Stimulated activated CD4-positive, alpha-beta T cell treated with anti-CD3 and anti-CD28 coated beads, TNF-alpha, amount 100 ng/mL, for 1 hour (primary cell): Measurements from ENCODE around the gene IRX2.

Experiments
- DNase-seq, 3 donors: peaks; one replicate each; pipeline ENCODE4 v3.0.0-alpha.2; 2020; ENCODE audit warnings: low read depth in 3 of 3, low spot score in 1 of 3

The IRX2 gene

DNA sequence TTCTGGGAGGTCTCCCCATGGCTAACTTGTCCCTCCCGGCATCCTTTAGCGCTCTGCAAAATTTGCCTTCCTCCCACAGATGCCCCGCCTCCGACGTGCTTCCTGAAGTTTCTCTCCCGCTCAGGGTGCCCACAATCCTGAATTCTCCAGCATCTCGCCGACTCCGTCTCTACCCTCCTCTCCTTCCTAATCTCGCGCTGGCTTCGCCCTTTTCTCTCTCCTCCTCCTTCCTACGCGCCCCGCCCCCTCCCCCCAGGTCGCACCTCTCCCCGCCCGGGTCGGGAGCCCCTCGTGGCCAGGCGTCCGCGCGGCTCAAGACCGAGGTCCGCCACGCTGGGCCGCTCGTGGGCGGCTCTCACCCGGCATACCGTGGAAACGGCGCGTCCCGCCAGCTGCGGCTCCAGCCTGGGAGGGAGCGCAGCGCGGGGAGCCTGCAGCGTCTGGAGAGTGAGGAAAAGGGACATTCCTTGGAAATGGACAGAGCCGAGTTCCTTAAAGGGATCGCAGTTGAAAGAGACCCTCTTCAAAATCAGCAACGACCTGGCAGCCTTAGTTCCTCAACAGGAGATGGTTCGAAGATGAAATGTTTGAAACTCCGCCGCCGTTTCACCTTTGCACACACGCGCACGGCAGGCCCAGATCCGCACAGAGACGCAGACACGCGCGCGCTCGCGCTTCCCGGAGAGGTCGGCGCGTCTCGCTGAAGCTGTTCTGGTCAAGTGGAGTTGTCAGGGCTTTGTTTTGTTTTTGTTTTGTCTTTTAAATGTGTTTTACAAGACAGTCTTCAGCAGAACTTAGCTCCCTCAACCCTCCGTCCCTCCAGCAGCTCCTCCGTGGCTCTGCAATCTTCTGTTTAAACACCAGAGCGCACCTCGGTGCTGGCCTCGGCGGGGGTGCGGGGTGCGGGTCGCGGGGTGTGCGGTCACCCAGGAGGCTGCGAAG, 5.0 kb upstream of the IRX2 start:
- DNase-seq, result no peak

GRCh38 chr5:2755681-2756171, 4.2 kb upstream of the IRX2 start:
- DNase-seq, result no peak

DNA sequence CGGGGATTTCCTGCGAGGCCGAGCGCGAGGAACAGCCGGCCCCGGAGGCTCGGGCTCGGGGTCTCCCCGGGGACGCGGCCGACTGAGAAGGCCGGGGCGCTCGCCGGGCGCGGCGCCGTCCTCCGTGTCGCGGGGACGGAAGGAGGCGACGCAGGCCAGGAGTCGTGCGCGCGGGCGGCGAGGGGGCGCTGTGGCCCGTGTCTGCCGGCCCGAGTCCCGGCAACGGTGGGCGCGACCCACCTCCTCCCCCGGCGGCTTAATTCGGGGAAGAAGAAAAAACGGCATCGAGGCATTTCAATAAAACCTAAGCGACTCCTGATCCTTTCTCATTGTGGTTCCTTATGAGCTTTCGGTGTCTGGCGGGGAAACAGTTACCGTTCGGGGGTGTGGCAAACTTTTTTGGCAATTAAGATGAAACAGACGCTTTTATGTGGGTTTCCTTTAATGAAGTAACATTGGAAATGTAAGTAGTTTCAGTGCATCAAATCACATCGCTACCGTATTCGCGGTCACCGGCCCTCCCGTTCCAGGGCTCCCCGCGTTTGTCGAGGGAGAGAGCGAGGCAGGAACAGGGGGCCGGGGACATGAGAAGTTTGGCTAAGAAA, 3.7 kb upstream of the IRX2 start:
- DNase-seq, result no peak

GRCh38 chr5:2754581-2755075, 3.2 kb upstream of the IRX2 start:
- no peak for DNase-seq

GRCh38 chr5:2753452-2754420, 2.3 kb upstream of the IRX2 start:
- no peak for DNase-seq

DNA sequence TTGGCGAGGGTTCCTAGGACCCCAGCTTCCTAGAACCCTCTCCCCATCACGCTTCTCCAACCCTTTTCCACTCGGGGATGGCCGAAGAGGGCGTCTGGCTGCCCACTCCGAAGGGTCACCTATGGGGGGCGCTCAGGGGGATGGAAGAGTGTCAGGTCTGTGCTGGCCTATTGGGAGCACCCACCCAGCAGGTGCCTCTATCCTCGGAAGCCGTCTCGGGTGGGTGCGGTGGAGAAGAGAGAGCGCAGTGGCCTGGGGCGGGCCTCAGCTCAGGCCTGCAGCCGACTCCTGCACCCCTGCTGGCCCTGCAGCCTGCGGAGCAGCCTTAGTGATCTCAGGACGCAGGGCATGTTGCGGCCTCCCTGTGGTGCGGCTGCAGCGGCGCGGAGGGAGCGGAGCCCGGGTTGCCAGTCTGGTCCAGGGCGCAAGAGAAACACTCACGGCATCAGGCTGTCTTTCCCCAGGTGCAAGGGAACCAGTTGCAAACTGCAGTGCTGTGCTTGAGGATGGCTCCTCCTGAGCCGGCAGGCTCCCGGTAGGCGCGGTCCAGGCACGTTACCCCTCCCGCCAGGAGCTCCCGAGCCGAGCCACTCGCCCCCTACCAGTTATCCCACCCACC, 1.5 kb upstream of the IRX2 start:
- DNase-seq, result no peak

DNA sequence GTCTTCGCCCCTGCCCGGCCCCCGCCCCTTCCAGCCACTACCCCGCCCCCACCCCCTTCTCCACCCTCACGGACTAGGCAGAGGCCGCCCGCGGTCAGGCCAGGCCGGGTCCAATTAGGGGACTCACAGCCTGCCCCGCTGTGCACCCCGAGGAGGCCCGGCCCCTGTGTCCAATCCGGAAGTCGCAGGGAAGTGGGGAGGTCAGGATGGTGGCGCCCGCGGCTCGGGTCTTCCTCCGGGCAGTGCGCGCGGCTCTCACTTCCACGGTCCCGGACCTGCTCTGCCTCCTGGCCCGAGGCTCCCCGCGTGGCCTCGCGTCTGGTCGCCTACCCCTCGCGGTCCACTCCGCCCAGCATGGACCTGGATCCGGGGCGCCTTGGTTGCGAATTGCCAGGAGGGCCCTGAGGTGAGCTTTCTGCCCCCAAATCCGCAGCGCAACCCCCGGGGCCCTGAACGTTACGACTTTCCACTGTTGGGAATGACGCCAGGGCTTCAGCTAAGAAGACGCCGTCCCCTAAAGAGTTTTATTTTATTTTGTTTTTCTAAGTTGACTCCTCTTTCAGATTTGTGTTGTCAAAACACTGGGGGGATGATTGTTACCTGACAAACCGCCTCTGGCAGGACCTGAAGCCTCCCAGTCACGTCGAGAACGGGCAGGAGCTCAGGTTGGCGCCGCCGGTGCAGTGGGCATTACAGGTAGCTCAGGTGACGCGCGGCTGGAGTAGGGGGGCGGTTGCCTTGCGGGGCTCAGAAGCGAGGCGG, 763 bp upstream of the IRX2 start:
- no peak for DNase-seq

DNA sequence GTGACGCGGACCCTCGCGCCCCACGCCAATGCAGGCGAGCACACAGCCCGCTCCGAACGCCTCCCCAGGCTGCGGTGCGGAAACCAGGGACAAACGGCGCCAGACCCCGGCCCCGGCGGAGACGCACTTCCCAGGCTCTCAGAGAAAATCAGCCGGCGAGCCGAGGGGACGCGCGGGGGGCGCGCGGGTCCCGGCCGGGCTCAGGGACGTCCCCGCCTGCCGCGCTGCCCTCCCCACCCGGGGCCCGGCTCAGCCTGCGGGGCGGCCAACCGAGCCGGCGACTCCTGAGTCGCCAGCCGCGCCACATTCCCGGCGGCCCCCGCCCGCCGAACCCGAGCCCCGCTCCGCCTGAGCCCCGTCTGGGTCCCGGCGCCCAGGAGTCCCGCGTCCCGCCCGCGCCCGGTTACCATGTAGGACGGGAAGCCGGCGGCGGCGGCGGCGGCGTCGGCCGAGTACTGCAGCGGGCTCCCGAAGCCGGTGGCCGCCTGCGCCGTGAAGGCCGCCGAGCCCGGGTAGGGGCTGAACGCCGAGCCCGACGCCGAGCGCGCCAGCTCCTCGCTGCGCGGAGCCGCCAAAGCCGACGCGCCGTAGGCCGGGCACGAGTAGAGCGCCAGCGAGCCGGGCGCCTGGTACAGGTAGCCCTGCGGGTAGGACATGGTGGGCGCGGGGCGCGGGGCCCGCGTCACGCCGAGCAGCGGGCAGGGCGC, 566 bp downstream of the IRX2 start:
- no peak for DNase-seq

DNA sequence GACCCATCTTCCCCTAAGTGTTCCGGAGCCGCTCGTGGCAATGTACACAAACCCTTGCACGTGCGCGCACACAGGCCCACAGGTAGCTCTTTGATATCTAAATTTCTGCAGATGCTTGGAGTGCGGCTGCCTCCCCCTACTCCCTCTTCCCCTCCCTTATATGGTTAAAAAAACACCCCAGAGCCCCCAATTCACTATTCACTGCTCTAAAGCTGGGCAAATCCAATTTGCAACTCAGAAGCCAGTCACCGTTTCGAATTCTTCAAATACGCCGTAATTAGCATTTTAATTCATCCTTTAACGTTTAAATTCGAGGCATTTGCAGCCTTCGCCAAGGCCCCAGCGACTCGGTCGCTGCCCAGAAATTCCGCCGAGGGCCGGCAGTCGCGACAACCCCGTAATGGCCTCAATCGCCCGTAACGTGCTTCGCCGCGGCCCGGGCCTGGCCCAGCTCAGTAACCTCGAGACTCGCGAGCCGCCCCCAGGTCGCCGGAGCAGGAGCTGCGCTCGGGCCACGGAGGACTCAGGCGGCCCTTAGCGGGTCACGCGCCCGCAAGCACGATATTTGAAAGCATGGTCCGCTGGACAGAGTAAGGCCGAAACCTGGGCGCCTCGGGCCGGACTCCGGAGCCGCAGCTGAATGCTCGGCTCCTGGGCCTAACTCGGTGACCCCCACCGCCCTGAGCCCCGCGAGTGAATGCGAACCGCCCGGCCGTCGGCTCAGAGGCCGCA, 1.3 kb downstream of the IRX2 start:
- DNase-seq, result no peak

DNA sequence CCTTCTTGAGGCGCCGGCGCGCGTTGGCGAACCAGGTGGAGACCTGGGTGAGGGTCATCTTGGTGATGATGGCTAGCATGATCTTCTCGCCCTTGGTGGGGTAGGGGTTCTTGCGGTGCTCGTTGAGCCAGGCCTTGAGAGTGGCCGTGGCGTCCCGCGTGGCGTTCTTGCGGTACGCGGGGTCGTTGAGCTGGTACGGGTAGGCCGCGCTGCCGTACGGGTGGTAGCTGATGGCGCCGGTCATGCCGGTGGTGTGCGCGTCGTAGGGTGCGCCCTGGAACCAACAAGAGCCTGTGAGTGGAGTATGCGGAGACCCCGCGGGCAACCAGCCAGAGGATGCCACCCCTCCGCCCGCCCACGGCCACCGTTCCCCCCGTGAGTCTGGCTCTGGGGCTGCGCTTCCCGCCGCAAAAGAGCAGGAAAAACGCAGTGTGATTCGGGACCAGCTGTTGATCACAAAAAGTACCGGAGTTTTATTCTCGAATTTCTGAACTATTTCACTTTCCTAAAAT, 1.9 kb downstream of the IRX2 start:
- DNase-seq, result no peak

DNA sequence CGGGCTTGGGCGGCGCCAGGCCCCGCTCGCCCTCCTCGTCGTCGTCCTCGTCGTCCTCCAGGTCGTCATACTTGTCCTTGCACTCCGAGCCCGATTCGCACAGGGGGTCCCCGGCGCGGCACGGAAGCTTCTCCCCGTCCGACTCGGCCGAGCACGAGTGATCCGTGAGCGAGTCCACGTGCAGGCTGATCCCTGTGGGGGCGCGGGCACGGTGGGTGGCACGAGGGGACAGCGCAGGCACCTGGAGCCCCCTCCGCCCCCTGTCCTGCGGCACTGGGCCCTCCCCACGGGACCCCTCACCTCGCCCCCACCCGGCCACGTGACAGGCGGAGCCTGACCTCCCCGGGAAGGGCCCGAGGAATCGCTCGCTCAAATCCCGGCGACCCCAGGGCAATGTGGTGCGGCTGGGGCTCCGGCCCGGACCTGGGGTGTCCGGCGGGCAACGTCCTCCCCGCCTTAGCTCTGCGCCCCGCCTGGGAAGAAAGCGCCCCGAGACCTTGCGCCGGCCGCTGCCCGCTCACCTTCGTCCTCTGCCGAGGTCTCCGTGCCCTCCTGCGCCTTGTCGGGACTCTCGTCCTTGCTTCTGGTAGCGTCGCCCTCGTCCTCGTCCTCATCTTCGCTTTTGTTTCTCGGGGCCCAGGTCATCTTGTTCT, 2.5 kb downstream of the IRX2 start:
- DNase-seq, result no peak

- DNase-seq, result no peak
Measured at GRCh38 chr5:2748179-2748860, 3.2 kb downstream of the IRX2 start.

DNA sequence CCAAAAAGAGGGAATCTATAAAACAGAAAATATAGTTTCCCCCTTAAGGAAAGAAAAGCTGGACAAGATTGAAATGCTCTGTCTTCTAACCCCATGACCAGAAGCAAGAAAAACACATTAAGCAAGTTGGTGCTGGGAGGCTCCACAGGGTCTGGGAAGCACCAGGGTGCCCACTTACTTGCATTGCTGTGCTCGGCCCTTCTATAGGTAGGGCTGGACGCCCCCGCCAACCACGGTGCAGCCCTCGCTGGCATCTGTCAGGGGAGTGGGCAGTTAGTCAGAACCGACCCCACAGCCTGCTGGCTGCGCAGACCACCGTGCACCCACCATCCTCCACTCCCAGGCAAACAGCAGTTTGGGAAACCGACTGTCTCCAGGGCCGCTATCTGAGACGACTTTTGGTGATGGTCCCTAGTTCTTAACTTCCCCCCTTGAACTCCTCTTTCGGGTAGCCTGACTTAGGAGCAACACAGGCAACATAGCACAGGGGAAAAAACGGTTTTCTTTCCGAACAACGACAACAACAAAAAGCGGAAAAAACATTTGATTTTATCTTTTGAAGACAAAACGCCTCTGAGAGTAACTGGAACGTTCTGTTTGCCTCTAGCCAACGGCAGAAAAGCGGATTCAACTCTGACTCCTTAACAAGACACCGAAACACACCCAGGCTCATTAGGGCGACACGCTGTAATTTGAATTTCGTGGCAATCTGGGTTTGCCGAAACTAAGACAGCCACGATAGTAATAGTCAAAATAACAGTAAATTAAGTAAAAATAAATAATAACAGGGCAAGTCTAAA, 3.9 kb downstream of the IRX2 start:
- no peak for DNase-seq

GRCh38 chr5:2746561-2747032, 4.9 kb downstream of the IRX2 start:
- DNase-seq, result no peak

- no peak for DNase-seq
Measured at GRCh38 chr5:2744485-2744884, 7.0 kb downstream of the IRX2 start.

GRCh38 chr5:2742921-2743679, 8.4 kb downstream of the IRX2 start:
- DNase-seq, result no peak
